Suppressor macrophage (primary cell): ENCODE data around the gene PRKN.
A peak's percentile ranks its signal among the peaks of the same experiment; 100 is the strongest.

Experiments used
- DNase-seq, 4 experiments: peaks; one replicate each; pipeline ENCODE4 v3.0.0-alpha.2; 2020 to 2022

The PRKN gene

GRCh38 chr6:161949531-161949930 lies 778.0 kb downstream of the PRKN start:
- no peak for DNase-seq

- DNase-seq = no peak
Measured at GRCh38 chr6:161948462-161948861, 779.1 kb downstream of the PRKN start.

DNA sequence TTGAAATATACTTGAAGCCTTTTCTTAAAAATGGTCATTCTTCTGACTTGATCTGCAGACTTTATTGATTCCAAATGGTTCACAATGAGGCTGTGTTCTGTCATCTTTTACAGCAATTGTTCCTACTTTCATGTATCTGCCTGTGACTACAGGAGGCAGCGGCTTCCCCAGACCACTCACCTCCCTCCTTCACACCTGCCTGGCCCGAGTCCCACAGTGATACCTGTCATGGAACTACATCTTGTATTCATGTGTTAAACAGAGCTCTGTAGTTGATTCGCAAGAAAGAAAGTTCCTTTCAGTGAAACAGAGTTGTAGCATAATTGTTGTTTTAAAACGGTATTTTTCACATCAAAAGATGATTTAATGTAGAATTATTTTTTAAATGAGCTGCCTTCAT lies 780.2 kb downstream of the PRKN start:
- no peak for DNase-seq

GRCh38 chr6:161946461-161946860 lies 781.1 kb downstream of the PRKN start:
- no peak for DNase-seq

GRCh38 chr6:161943561-161943960 lies 784.0 kb downstream of the PRKN start:
- DNase-seq = no peak

DNA sequence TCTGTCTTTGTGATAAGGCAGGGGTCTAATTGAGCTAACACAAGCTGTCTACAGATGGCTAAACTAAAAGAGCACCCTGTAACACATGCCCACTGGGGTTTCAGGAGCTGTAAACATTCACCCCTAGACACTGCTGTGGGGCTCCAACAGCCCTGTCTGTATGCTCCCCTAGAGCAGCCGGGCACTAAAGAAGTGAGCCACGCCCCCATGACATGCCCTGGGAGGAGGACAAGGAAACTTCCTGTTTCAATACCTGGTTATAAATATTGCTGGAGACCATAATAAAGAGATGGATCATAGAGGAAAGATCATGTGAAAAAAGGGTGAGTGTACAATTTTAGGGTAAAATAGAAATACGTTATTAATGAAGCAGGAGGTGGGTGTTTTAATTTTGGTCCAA lies 786.0 kb downstream of the PRKN start:
- DNase-seq = no peak

- no peak for DNase-seq
Measured at GRCh38 chr6:161940519-161940918, 787.0 kb downstream of the PRKN start.

DNA sequence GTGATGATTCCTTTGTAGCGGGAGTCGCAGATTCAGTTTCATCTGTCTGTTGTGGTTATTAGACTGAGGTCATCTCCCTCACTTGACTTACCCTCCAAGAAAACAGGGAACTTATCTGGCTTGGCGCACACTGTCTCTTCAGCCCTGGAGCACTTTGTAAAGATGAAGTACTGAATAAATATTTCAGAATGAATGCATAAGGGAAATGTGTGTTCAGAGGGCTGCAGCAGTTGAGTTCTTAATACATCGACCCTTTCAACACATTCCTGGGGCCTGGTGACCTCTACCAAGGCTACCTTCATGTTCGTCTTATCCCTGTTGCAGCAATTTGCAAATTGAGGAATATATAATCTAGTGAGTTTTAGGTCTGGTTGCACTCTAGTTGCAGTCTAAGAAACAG lies 801.2 kb downstream of the PRKN start:
- DNase-seq = no peak

DNA sequence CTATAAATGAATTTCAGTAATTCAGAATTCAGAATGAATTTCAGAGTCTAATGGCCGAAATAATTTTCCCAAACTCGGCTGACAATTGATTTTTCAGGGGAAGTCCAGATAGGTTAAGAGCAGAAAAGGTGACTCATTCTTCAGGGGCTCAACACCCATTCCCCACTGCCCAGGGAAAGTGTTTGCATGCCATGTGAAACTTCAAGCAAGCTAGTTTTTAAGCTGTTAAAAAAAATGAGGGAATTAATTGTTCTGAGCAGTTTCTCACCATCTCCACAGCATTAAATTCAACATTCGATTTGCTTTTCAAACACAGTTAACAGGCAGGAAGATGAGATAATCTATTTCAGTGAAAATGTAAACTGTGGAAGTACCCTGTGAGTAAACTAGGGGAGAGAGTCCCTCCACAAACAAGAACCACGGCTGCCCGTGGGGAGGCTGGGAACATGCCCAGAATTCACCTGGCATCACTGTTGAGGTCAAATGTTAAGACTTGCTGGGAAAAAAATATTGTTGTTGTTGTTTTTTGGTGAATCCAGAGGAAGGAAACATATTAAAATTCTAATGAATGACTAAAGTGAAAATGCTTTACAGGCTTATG lies 803.0 kb downstream of the PRKN start:
- DNase-seq = no peak

DNA sequence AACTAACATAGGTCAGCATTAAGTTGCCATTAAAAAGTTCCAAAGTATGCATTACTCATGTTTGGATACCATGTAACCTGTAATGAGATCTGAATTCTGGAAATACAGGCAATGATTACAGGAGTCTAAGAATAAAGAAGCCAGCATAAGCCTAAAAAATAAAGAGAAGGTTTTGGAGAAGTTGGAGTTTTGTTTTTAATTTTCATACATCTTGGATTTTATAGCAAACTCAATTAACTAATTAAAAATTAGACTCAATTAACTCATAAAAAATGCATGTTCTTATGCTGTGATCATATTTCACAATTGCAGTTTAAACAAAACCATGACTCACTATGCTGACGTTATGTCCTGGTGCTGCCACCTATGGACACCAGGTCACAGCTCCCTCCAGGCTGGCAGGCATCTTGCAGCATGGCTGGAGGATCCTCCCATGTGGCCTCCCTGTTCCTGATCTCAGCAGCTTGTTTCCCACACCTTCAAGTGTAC lies 804.9 kb downstream of the PRKN start:
- DNase-seq = peak; percentile 49 to 81 (median 66)

- peak in 3 of 4 experiments; percentile 33 to 57 (median 35) for DNase-seq
Measured at GRCh38 chr6:161921602-161922395, 805.8 kb downstream of the PRKN start.

DNA sequence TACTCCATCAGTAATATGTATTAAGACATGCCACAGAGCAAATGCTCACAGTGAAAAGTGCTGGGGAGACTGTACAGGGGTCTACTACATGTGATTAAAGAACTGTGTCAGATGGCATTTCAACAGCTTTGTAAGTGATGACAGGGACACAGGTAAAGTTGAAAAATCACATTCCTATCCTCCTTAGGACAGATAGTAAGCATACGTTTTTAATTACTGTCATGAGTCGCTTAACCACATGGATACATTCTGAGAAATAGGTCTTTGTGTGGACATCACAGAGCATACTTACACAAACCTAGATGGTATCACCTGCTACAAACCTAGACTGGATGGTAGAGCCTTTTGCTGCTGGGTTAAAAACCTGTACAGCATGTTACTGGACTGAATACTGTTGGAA lies 807.9 kb downstream of the PRKN start:
- no peak for DNase-seq

DNA sequence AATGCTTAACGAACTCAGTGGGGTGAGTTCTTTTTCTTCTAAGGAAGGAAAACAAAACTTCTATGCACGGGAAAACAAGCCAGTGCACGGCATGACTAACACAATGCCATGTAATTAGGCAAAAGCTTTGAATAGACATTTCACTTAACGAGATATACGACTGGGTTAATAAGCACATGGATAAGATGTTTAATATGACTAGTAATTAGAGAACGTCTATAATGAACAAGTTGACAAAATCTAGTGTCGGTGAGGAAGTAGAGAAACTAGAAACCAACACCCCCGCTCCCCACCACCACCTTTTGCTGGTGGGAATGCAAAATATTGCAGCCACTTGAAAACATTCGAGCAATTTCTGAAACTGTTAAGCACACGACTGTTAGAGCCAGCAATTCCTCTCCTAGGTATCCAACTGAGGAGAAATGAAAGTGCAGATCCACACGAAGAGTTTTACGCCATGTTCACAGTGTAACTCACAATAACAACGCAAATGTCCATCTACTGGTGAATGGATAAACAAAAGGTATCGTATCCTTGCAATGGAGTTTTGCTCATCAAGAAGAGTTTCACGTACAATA lies 808.8 kb downstream of the PRKN start:
- DNase-seq = no peak

DNA sequence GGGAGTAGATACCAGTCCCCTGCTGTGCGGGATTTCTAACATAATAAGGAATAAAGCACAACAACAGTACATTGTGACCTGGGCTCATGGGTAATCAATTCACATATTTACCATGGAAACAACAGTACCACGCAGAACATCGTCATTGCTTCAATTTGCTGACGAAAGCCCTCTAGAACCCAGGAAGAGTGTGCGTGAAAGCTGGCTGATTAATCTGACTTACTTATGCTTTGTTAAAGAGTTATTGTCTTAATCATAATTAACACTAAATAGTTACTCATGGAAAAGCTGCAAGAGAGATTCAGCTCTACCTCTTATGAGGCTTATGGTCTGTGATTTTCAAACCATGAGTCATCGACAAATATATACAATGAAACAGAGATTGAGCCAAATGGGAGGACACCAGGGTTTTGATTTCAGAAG lies 809.4 kb downstream of the PRKN start:
- DNase-seq = no peak

DNA sequence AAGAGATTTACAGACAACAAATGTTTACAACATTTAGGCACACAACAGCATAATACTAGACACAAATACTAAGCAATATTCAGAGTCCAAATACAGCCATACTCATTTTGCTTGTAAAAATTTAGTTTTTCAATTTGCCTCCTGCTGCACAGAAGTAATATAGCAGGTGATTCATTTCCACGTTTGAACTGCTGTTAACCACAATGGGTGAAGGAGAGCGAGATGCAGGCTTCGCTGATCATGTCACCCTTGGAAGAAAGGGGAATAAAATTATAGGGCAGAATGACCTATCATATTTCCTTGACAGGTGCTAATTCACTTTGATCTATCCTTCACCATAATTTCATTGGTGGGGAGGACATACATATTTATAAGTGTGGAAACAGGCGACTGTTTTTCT lies 809.9 kb downstream of the PRKN start:
- no peak for DNase-seq

- no peak for DNase-seq
Measured at GRCh38 chr6:161915456-161915964, 812.1 kb downstream of the PRKN start.

GRCh38 chr6:161908872-161909271 lies 818.7 kb downstream of the PRKN start:
- DNase-seq = peak in 3 of 4 experiments; percentile 25 to 41 (median 26)

GRCh38 chr6:161906571-161906970 lies 821.0 kb downstream of the PRKN start:
- peak; percentile 22 to 67 (median 57) for DNase-seq

- no peak for DNase-seq
Measured at GRCh38 chr6:161903584-161904212, 823.9 kb downstream of the PRKN start.

DNA sequence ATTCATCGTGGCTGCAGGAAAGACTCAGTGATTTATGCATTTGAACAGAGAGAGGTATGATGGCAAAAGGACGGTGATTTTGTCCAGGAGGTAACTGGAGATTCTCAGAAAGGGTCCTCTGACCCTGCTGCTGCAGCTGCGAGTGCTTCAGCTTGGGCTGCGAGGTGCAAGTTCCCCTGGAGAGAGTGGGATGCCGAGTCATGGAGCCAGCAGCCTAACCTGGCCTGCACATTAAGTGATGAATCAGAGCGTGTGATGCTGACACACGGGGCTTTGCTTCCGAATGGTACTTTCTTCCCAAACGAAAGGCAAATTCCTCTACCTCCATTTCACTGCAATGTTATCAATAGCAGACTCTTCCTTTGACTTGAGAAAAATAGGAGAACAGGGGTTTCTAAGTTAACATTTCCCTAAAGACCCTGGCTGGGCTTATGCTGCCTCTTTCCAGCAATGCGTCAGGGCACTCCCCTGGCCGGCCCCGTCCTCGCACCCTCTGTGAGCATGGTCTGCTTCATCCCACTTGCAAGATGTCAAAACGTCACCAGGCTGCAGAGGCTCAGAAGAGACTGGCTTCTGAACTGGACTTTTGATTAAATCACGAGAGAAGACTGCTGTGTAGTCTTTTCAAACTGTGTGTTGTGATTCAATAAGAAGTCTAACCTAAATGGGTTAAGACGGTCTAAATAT lies 825.7 kb downstream of the PRKN start:
- no peak for DNase-seq

- no peak for DNase-seq
Measured at GRCh38 chr6:161894436-161894835, 833.1 kb downstream of the PRKN start.

- no peak for DNase-seq
Measured at GRCh38 chr6:161891542-161891941, 836.0 kb downstream of the PRKN start.
